ENCODE measurements around the gene L3MBTL3.

DNA sequence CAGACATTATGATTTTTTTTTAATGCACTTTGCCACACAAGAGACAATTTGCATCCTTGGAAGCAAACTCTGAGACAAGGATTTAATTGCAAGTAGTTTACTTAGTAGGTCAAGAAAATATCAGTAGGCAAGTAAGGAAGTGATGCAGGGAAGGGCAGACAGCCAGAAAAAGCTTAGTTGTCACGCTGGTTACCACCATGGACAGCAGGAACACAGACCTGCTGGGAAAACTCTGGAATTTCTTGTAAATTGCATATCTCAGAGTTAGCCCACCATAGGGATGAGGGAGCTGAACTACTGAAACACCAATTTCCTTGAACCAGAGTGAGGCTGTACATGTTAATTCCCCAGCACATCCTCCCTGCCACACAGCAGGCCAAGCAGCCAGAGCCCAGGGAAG lies 92.7 kb downstream of the L3MBTL3 start:
- TF ChIP-seq, protein P1, sequence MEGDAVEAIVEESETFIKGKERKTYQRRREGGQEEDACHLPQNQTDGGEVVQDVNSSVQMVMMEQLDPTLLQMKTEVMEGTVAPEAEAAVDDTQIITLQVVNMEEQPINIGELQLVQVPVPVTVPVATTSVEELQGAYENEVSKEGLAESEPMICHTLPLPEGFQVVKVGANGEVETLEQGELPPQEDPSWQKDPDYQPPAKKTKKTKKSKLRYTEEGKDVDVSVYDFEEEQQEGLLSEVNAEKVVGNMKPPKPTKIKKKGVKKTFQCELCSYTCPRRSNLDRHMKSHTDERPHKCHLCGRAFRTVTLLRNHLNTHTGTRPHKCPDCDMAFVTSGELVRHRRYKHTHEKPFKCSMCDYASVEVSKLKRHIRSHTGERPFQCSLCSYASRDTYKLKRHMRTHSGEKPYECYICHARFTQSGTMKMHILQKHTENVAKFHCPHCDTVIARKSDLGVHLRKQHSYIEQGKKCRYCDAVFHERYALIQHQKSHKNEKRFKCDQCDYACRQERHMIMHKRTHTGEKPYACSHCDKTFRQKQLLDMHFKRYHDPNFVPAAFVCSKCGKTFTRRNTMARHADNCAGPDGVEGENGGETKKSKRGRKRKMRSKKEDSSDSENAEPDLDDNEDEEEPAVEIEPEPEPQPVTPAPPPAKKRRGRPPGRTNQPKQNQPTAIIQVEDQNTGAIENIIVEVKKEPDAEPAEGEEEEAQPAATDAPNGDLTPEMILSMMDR (IDR thresholded peaks at IDR 0.05), result no peak
- no peak for TF ChIP-seq POLR2AphosphoS5 (IDR thresholded peaks at IDR 0.05)
